ENCODE results near the gene MIEF1. TPM values are rescaled to one million over a fixed set of nuclear protein-coding genes. Genes with fewer than 3 reads are reported as not detected.

Gene MIEF1
- total and polyA plus RNA-seq, 2 of the 8 experiments (the other 6 are each of a cell fraction or from before 2014, with no cell fraction given), result 16.8 to 32.7 TPM

- no peak overlapping the region for H3K14ac ChIP-seq (ENCODE audit: insufficient read length)
- H3K23me2 ChIP-seq (ENCODE audit: low read depth, low read length), result no peaks in the 10 kb centered on the region; the same call in 1 of the 2 replicates
- no peaks in the 10 kb centered on the region for H3K9me3 ChIP-seq (ENCODE audit: insufficient read depth in 2 of 2, low read depth in 1 of 2, low read length in 1 of 2)
- H4K5ac ChIP-seq (ENCODE audit: insufficient read length, low read depth, low read length), result no peak overlapping the region
- no peak overlapping the region for H2AK5ac ChIP-seq (ENCODE audit: low read depth, low read length)
- no peak overlapping the region for H2BK12ac ChIP-seq (ENCODE audit: low read depth, low read length)
- no peak for FAIRE-seq
- POLR2A ChIA-PET (ENCODE audit: partially characterized antibody), result interaction anchor here (1.3 to 3.8 kb wide), 4 partner anchors 8 to 192 kb away, joined by 3 to 38 read pairs (median 16); partner anchors contain the start of genes ATF4 and RPL3
- H3K27ac ChIP-seq (ENCODE audit: low read depth, low read length), result no peak overlapping the region
- H3K23ac ChIP-seq (ENCODE audit: insufficient read length), result no peak overlapping the region
- no peak overlapping the region for H2AFZ ChIP-seq (ENCODE audit: low read length)
- no peak overlapping the region for H3K56ac ChIP-seq (replicated peaks; ENCODE audit: insufficient read length, low read depth, low read length)
- no peak overlapping the region for H3K4me3 ChIP-seq (ENCODE audit: extremely low read depth in 1 of 4, insufficient read depth in 2 of 4, low read depth in 3 of 4, low read length in 4 of 4)
- H2BK20ac ChIP-seq (ENCODE audit: low read length), result no peak overlapping the region
- H3K4ac ChIP-seq (replicated peaks; ENCODE audit: insufficient read length, low read depth, low read length), result no peak overlapping the region
- H3K9ac ChIP-seq (replicated peaks in 1 of 4; ENCODE audit: extremely low read depth in 1 of 4, low read depth in 3 of 4, low read length in 3 of 4), result no peak overlapping the region
- no peak for TF ChIP-seq CBX5 (IDR thresholded peaks at IDR 0.05; ENCODE audit: low read depth, low read length)
- no peak for TF ChIP-seq CBX8 (IDR thresholded peaks at IDR 0.05; ENCODE audit: borderline replicate concordance, low read depth, low read length)
- no peaks in the 10 kb centered on the region for H3K79me2 ChIP-seq (ENCODE audit: control insufficient read depth in 1 of 2, insufficient read depth in 2 of 2, low read length in 2 of 2)
- no peak overlapping the region for H4K91ac ChIP-seq (replicated peaks; ENCODE audit: insufficient read length, low read length)
- WGBS, 2 experiments (ENCODE audit: extremely low coverage in 1 of 2, insufficient coverage in 1 of 2, insufficient read length in 1 of 2, insufficient replicate concordance in 2 of 2, low coverage in 1 of 2, low lambda C conversion rate in 2 of 2, missing lambda C conversion rate in 1 of 2), result 97% methylated on average over 9 of the region's 10 CpGs; no CpG with 5 or more reads in 1 of the 2 experiments
- no peak overlapping the region for H2BK5ac ChIP-seq (ENCODE audit: low read depth, low read length)
- no peak overlapping the region; the same call in 1 of the 2 replicates for H4K8ac ChIP-seq (ENCODE audit: extremely low read depth, insufficient read depth, low read length)
- no peak overlapping the region for H3K4me2 ChIP-seq (ENCODE audit: insufficient read depth in 1 of 2, low read depth in 2 of 2, low read length in 2 of 2)
- no peak overlapping the region for H3K18ac ChIP-seq (ENCODE audit: extremely low read depth, low read length)
- no peak for DNase-seq (ENCODE audit: low read depth in 1 of 2, low spot score in 2 of 2)
- H2BK15ac ChIP-seq (ENCODE audit: low read length), result no peak overlapping the region
- peaks cover 20 to 60% (median 44%) of the 10 kb centered on the region in 4 experiments for H3K36me3 ChIP-seq (ENCODE audit: control insufficient read depth in 2 of 4, insufficient read depth in 4 of 4, low read length in 3 of 4)
- CTCF ChIA-PET (ENCODE audit: partially characterized antibody), result interaction anchor here (0.7 to 10.1 kb wide), 4 partner anchors 13 to 425 kb away, joined by 4 to 278 read pairs (median 80); partner anchors contain the start of gene MIEF1
- peaks cover 5% of the 10 kb centered on the region for H3K79me1 ChIP-seq (ENCODE audit: low read depth, low read length)
- H3K27me3 ChIP-seq (replicated peaks in 1 of 4; ENCODE audit: control insufficient read depth in 3 of 4, extremely low read depth in 1 of 4, insufficient read depth in 3 of 4, low read length in 3 of 4), result peaks cover 38 to 77% (median 68%) of the 10 kb centered on the region in 4 experiments
- H4K20me1 ChIP-seq (replicated peaks in 1 of 2; ENCODE audit: control insufficient read depth in 1 of 2, insufficient read depth in 2 of 2, low read length in 2 of 2), result peaks cover 49 to 57% of the 10 kb centered on the region in 2 experiments
- H2BK120ac ChIP-seq (replicated peaks; ENCODE audit: low read depth, low read length), result no peak overlapping the region
- H3K4me1 ChIP-seq (replicated peaks in 1 of 4; ENCODE audit: control insufficient read depth in 3 of 4, insufficient read depth in 4 of 4, low read length in 3 of 4), result peaks cover 0 to 3% (median 0%) of the 10 kb centered on the region in 4 experiments; a peak in 2 of 7 replicates
Measured at GRCh38 chr22:39512026-39512425, 9.9 kb downstream of the MIEF1 start.
